ENCODE data around the gene SAXO1.
"Not testable (repeated sequence)": the region's sequence is repeated elsewhere in the genome, so short reads cannot be mapped to it uniquely, and the experiment has no call there.

- TF ChIP-seq CTCF (IDR thresholded peaks at IDR 0.05; ENCODE audit: poor library complexity); EZH2 (IDR thresholded peaks at IDR 0.05; ENCODE audit: borderline replicate concordance); EZH2phosphoT487 (IDR thresholded peaks at IDR 0.05; ENCODE audit: low read depth, severe bottlenecking, unreplicated experiment): not testable (repeated sequence)
These were observed 11.4 kb downstream of the SAXO1 start for GRCh38 chr9:19021649-19022048.
